RCC 7860 (cell line): ENCODE results near the gene CHMP1A.

Source experiments
- DNase-seq: peaks from one replicate; pipeline ENCODE4 v3.0.0-alpha.2; 2015; ENCODE audit warnings: low spot score
- FAIRE-seq: peaks from 2 replicates; lab custom pipeline; 2012; peaks lifted over from hg19 to GRCh38; lab: Jason Lieb, UNC

Gene CHMP1A

GRCh38 chr16:89629827-89630610, 27.5 kb downstream of the CHMP1A start:
- DNase-seq (no peak), FAIRE-seq (no peak)

- DNase-seq (no peak), FAIRE-seq (no peak)
Measured at GRCh38 chr16:89624777-89625761, 32.4 kb downstream of the CHMP1A start.

- DNase-seq (no peak), FAIRE-seq (no peak)
Measured at GRCh38 chr16:89623511-89624261, 33.8 kb downstream of the CHMP1A start.

- no peak for FAIRE-seq
- DNase-seq, result no peak
Measured at GRCh38 chr16:89621698-89622409, 35.7 kb downstream of the CHMP1A start.

GRCh38 chr16:89621136-89621697, 36.3 kb downstream of the CHMP1A start:
- DNase-seq (no peak), FAIRE-seq (no peak)

GRCh38 chr16:89620406-89620841, 37.1 kb downstream of the CHMP1A start:
- FAIRE-seq, result no peak
- no peak for DNase-seq

GRCh38 chr16:89619840-89620239, 37.7 kb downstream of the CHMP1A start:
- no peak for FAIRE-seq

GRCh38 chr16:89618109-89618998, 39.2 kb downstream of the CHMP1A start:
- FAIRE-seq (peak; percentile 79), DNase-seq (peak; percentile 25)

More at GRCh38 chr16:89619840-89620239, 37.7 kb downstream of the CHMP1A start:
- no peak for DNase-seq

- DNase-seq (no peak), FAIRE-seq (no peak)
Measured at GRCh38 chr16:89617036-89617435, 40.5 kb downstream of the CHMP1A start.

GRCh38 chr16:89616623-89617022, 40.9 kb downstream of the CHMP1A start:
- DNase-seq, result no peak
- no peak for FAIRE-seq

GRCh38 chr16:89615596-89616090, 41.9 kb downstream of the CHMP1A start:
- DNase-seq (no peak), FAIRE-seq (no peak)

GRCh38 chr16:89615176-89615575, 42.3 kb downstream of the CHMP1A start:
- FAIRE-seq, result no peak

GRCh38 chr16:89613954-89614459, 43.5 kb downstream of the CHMP1A start:
- FAIRE-seq (no peak), DNase-seq (no peak)

More at GRCh38 chr16:89615176-89615575, 42.3 kb downstream of the CHMP1A start:
- no peak for DNase-seq

- FAIRE-seq (no peak), DNase-seq (no peak)
Measured at GRCh38 chr16:89613231-89613953, 44.1 kb downstream of the CHMP1A start, which contains the start of gene DPEP1. Gene DPEP1, plus strand, starts transcription at chr16:89613642. Its CDS starts 16,769 bp downstream, at chr16:89630411.

- FAIRE-seq, result no peak
- no peak for DNase-seq
Measured at GRCh38 chr16:89612415-89613166, 44.9 kb downstream of the CHMP1A start.

GRCh38 chr16:89610108-89610453, 47.4 kb downstream of the CHMP1A start:
- DNase-seq (no peak), FAIRE-seq (no peak)
